ENCODE measurements around the gene CCL4. TPM values are rescaled to one million over a fixed set of nuclear protein-coding genes. Genes with fewer than 3 reads are reported as not detected.
"Not testable (repeated sequence)": the region's sequence is repeated elsewhere in the genome, so short reads cannot be mapped to it uniquely, and the experiment has no call there.

The CCL4 gene
- total RNA-seq, 4 donors from 2014 or later, result 0.29 to 0.76 (median 0.61) TPM; not detected in 1

DNA sequence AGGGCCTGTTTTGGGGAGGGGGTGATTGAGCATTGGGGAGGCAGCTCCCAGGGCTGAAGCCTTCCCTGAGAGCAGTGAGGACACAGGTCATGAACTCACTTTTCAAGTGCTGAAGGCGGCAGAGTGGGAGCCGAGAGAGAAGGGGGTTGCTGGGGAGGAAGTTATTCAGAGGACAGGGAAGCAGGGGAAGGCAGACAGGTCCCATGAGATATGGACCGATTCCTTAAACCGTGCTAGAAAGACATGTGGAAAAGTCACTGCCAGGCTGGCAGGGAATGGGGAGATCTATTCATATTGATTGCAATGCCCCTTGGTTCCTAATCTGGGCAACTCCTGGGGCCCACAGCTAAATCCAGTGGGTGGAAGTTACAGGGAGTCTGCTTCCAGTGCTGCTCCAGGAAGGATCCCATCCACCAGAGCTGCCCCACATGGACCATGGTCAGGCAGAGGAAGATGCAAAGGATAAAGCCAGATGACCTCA is 1.1 kb downstream of the CCL4 start:
- intact Hi-C loops (cut with DNase I; ENCODE audit: low total_unique reads), result no loop called here
- DNase-seq (ENCODE audit: low spot score in 2 of 2), result no peak
- no peak for TF ChIP-seq POLR2A (IDR thresholded peaks at IDR 0.05)
- TF ChIP-seq, protein P1, sequence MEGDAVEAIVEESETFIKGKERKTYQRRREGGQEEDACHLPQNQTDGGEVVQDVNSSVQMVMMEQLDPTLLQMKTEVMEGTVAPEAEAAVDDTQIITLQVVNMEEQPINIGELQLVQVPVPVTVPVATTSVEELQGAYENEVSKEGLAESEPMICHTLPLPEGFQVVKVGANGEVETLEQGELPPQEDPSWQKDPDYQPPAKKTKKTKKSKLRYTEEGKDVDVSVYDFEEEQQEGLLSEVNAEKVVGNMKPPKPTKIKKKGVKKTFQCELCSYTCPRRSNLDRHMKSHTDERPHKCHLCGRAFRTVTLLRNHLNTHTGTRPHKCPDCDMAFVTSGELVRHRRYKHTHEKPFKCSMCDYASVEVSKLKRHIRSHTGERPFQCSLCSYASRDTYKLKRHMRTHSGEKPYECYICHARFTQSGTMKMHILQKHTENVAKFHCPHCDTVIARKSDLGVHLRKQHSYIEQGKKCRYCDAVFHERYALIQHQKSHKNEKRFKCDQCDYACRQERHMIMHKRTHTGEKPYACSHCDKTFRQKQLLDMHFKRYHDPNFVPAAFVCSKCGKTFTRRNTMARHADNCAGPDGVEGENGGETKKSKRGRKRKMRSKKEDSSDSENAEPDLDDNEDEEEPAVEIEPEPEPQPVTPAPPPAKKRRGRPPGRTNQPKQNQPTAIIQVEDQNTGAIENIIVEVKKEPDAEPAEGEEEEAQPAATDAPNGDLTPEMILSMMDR (IDR thresholded peaks at IDR 0.05), result no peak
- no peak overlapping the region for H3K4me3 ChIP-seq (ENCODE audit: low read depth, poor library complexity, severe bottlenecking)
- 50 to 64% methylated on average over 4 of the region's 4 CpGs for WGBS, 2 donors

DNA sequence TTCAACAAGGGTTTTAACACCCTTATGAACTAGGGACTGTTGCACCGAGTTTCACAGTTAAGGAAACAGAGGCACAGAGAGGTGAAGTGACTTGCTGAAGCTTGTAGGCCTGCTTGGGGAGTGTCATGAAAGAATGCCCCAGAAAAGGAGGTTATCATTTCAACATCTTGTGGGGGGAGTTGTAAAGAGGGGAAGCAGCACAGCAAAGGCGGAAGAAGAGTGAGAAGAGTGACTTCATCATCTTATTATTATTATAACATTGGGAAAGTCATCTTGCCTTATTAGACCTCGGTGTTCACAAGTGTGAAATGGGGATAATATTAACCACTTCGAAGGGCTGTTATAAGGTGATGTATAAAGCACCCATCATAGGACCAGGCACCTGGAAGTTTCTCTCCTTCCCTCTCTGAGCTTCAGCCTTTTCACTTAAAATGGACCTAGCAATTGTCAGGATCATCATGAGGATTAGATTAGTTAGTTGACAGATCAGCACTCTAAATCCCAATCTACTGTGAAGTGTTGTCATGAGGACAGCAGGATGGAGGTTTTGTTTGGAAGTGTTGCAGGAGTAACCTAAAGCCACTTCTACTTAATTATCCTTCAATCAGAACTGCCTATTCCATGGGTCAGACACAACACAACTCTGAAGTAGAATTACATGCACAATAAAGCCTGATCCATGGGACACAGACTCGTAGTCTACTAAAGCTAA is 2.3 kb downstream of the CCL4 start:
- DNase-seq (ENCODE audit: low spot score in 2 of 2), result no peak
- WGBS, 2 donors, result 84 to 85% methylated on average over 5 of the region's 5 CpGs
- H3K4me3 ChIP-seq (ENCODE audit: low read depth, poor library complexity, severe bottlenecking), result no peak overlapping the region
- intact Hi-C loops (cut with DNase I; ENCODE audit: low total_unique reads), result no loop called here
- TF ChIP-seq POLR2A (IDR thresholded peaks at IDR 0.05), result no peak
- TF ChIP-seq, protein P1 (IDR thresholded peaks at IDR 0.05), result no peak

DNA sequence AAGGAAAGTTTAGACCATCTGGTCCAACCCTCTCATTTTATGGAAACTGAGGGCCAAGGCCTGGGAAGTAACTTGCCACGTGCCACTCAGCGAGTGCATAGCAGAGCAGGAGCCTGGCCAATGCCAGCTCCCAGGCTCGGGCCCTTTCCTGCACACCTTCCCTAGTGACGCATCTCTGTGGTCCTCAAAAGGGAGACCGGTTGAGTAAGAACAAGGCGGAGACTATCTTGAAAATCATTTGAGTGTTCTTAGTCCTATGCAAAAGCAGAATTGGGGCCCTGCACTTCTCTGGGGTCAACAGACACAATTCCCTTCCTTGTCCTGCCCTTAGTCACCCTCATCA is 2.8 kb downstream of the CCL4 start:
- DNase-seq (ENCODE audit: low spot score in 2 of 2), result no peak
- TF ChIP-seq POLR2A (IDR thresholded peaks at IDR 0.05), result no peak
- TF ChIP-seq, protein P1 (IDR thresholded peaks at IDR 0.05), result no peak
- 90 to 97% methylated on average over 6 of the region's 6 CpGs for WGBS, 2 donors
- H3K4me3 ChIP-seq (ENCODE audit: low read depth, poor library complexity, severe bottlenecking), result no peak overlapping the region
- intact Hi-C loops (cut with DNase I; ENCODE audit: low total_unique reads), result no loop called here

DNA sequence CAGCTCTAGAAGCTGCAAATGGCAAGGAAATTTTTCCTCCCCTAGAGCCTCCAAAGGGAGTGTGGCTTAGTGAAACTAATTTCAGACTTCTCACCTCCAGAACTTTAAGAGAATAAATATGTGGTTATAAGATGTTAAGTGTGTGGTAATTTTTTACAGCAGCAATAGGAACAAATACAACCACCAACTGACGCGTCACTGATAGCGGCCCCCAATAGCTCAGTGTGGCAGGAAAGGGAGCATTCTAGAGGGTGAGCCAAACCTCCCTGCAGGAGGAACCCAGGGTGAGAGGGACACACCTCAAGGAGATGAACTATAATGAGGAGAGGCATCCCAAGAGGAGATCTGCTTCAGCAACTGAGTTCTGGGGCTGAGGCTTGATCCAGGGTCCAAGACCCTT is 4.0 kb downstream of the CCL4 start:
- intact Hi-C loops (cut with DNase I; ENCODE audit: low total_unique reads), result no loop called here

DNA sequence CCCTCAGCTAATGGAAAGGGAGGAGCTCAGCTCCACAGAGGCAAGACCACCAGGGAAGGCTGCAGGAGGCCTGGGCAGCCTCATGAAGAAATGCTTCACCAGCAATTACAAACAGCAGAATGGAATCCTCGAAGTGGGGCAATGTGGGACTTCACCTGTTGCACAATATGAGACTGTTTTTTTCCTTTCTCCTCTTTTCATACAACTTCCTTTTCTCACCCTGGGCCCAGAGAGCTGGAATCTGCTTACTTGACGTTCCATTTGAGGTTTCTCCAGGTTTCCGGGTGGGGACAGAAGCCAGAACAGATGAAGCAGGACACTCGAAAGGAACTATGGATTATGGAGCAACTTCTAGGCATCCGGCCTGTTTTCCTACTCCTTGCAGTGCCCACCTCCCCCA is 4.6 kb downstream of the CCL4 start:
- intact Hi-C loops (cut with DNase I; ENCODE audit: low total_unique reads); DNase-seq (ENCODE audit: low spot score in 2 of 2): not testable (repeated sequence)
- WGBS, 2 donors, result 78 to 85% methylated on average over 5 of the region's 5 CpGs

More for the DNA sequence above, 4.0 kb downstream of the CCL4 start:
- H3K4me3 ChIP-seq (ENCODE audit: low read depth, poor library complexity, severe bottlenecking), result no peak overlapping the region
- WGBS, 2 donors, result 92 to 94% methylated on average over 3 of the region's 3 CpGs
- no peak for TF ChIP-seq POLR2A (IDR thresholded peaks at IDR 0.05)
- TF ChIP-seq, protein P1 (IDR thresholded peaks at IDR 0.05), result no peak
- DNase-seq (ENCODE audit: low spot score in 2 of 2), result no peak

DNA sequence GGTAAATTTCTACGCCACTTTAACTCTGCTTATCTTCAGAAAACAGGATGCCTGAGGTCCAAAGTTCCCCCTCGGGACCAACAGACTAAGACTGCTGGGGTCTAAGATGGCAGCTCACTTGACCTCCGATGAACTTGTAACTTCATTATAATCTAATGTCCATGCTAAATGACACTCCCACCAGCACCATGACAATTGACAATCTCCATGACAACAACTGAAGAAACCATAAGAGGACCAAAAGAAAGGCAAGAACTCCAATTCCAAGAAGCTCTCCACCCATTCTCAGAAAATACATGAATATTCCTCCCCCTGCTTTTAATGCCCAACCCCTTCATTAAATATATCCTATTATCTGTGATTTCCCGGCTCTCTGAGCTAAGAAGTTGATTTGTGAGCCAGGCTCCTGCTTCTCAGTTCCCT is 7.5 kb downstream of the CCL4 start:
- H3K4me3 ChIP-seq (ENCODE audit: low read depth, poor library complexity, severe bottlenecking), result no peak overlapping the region
- DNase-seq (ENCODE audit: low spot score in 2 of 2), result no peak
- TF ChIP-seq, protein P1 (IDR thresholded peaks at IDR 0.05), result no peak
- no peak for TF ChIP-seq POLR2A (IDR thresholded peaks at IDR 0.05)
- intact Hi-C loops (cut with DNase I; ENCODE audit: low total_unique reads), result no loop called here
- WGBS, 2 donors, result 86 to 88% methylated on average over 4 of the region's 4 CpGs

More for the DNA sequence above, 4.6 kb downstream of the CCL4 start:
- not testable (repeated sequence) for H3K4me3 ChIP-seq (ENCODE audit: low read depth, poor library complexity, severe bottlenecking)
